IMR-90 (cell line): ENCODE results near the gene PRKAG2. TPM values are rescaled to one million over a fixed set of nuclear protein-coding genes. Genes with fewer than 3 reads are reported as not detected.

Experiments used
- ATAC-seq: fragments of 200-7000 bp; cut with Tn5 transposase; 2 replicates; pipeline ENCODE4 v1.9.1; 2020; ENCODE audit warnings: low read depth, mild to moderate bottlenecking, moderate library complexity
- BruUV-seq: library from RNA; stranded (reverse); fragments of 400-500 nt; replicated peaks from 2 replicates; lab custom pipeline; 2021; lab: Mats Ljungman, UMichigan
- CTCF ChIA-PET: fragments of 300-600 bp; formaldehyde crosslinking; extraction: SDS; loops from one replicate; lab custom pipeline; 2021; ENCODE audit warnings: antibody characterized with exemption; lab: Yijun Ruan, JAX
- POLR2A ChIA-PET: fragments of 300-600 bp; sonication (Branson Sonifier 250); formaldehyde crosslinking; loops from one replicate; lab custom pipeline; 2022; ENCODE audit warnings: antibody characterized with exemption; ENCODE audit not compliant: unreplicated experiment; lab: Charles Lee
- DNase-seq: peaks from one replicate; pipeline ENCODE4 v3.0.0; 2013
- H2AFZ ChIP-seq: replicated peaks from 2 replicates; pipeline ENCODE3; 2013; ENCODE audit warnings: low read length, mild to moderate bottlenecking; ENCODE audit not compliant: poor library complexity
- H2AK5ac ChIP-seq: 2 replicates; pipeline ENCODE4 v1.6.1; 2013; ENCODE audit warnings: low read depth, low read length, inconsistent platforms
- H2AK9ac ChIP-seq: replicated peaks from 2 replicates; pipeline ENCODE3; 2013; ENCODE audit warnings: mild to moderate bottlenecking, low read depth, low read length, moderate library complexity; ENCODE audit not compliant: poor library complexity
- H2BK120ac ChIP-seq: 2 replicates; pipeline ENCODE4 v1.6.1; 2013; ENCODE audit warnings: low read depth, low read length, inconsistent platforms
- H2BK15ac ChIP-seq: 3 replicates; pipeline ENCODE4 v1.6.1; 2013; ENCODE audit warnings: low read depth, low read length, inconsistent platforms
- H2BK20ac ChIP-seq: 2 replicates; pipeline ENCODE4 v1.6.1; 2013; ENCODE audit warnings: low read depth, mild to moderate bottlenecking, inconsistent platforms, low read length, moderate library complexity
- H2BK5ac ChIP-seq: 2 replicates; pipeline ENCODE4 v1.6.1; 2013; ENCODE audit warnings: mild to moderate bottlenecking, low read depth, low read length, inconsistent platforms; ENCODE audit not compliant: poor library complexity, severe bottlenecking
- H3K14ac ChIP-seq: replicated peaks from 2 replicates; pipeline ENCODE4 v1.6.1; 2013; ENCODE audit warnings: low read depth, low read length, inconsistent platforms
- H3K18ac ChIP-seq: 2 replicates; pipeline ENCODE4 v1.6.1; 2013; ENCODE audit warnings: low read depth, low read length, control low read depth
- H3K23ac ChIP-seq: 2 replicates; pipeline ENCODE4 v1.6.1; 2013; ENCODE audit warnings: low read depth, low read length, inconsistent platforms
- H3K27ac ChIP-seq: 2 replicates; pipeline ENCODE4 v1.5.1; 2013; ENCODE audit warnings: mild to moderate bottlenecking, control low read depth, low read length; ENCODE audit not compliant: insufficient read depth
- H3K27me3 ChIP-seq: 2 replicates; pipeline ENCODE4 v1.6.1; 2013; ENCODE audit warnings: low read length; ENCODE audit not compliant: control insufficient read depth, insufficient read depth
- H3K36me3 ChIP-seq: 2 replicates; pipeline ENCODE4 v1.6.1; 2013; ENCODE audit warnings: low read length, mixed read lengths; ENCODE audit not compliant: control insufficient read depth, insufficient read depth
- H3K4ac ChIP-seq: 2 replicates; pipeline ENCODE4 v1.6.1; 2013; ENCODE audit warnings: low read depth, low read length, inconsistent platforms
- H3K4me1 ChIP-seq: 2 replicates; pipeline ENCODE4 v1.6.1; 2013; ENCODE audit warnings: low read length, mixed read lengths; ENCODE audit not compliant: control insufficient read depth, insufficient read depth
- H3K4me2 ChIP-seq: 2 replicates; pipeline ENCODE4 v1.6.1; 2013; ENCODE audit warnings: low read depth, mild to moderate bottlenecking, control low read depth, low read length, moderate library complexity
- H3K4me3 ChIP-seq: 2 replicates; pipeline ENCODE4 v1.5.1; 2013; ENCODE audit warnings: low read depth, mild to moderate bottlenecking, control low read depth, low read length, moderate library complexity; ENCODE audit not compliant: insufficient read depth
- H3K56ac ChIP-seq: 2 replicates; pipeline ENCODE4 v1.6.1; 2013; ENCODE audit warnings: low read length, inconsistent platforms; ENCODE audit not compliant: insufficient read depth; ENCODE audit errors: extremely low read depth
- H3K79me1 ChIP-seq, 2 experiments: 2 replicates each; pipeline ENCODE4 v1.6.1; 2013; ENCODE audit warnings: low read length in 2 of 2, inconsistent platforms in 1 of 2, low read depth in 1 of 2
- H3K9ac ChIP-seq: 2 replicates; pipeline ENCODE4 v1.6.1; 2013; ENCODE audit warnings: low read depth, low read length, control low read depth
- H3K9me1 ChIP-seq: 2 replicates; pipeline ENCODE4 v1.6.1; 2013; ENCODE audit warnings: low read length, inconsistent platforms; ENCODE audit not compliant: insufficient read depth
- H3K9me3 ChIP-seq: 2 replicates; pipeline ENCODE4 v1.6.1; 2013; ENCODE audit warnings: low read length; ENCODE audit not compliant: control insufficient read depth, insufficient read depth
- H4K20me1 ChIP-seq: 2 replicates; pipeline ENCODE4 v1.6.1; 2013; ENCODE audit warnings: low read length, inconsistent platforms; ENCODE audit not compliant: insufficient read depth
- H4K5ac ChIP-seq: 2 replicates; pipeline ENCODE4 v1.6.1; 2013; ENCODE audit warnings: mild to moderate bottlenecking, low read depth, low read length, control low read depth
- H4K8ac ChIP-seq, 2 experiments: 2 replicates each; pipeline ENCODE4 v1.6.1; 2013; ENCODE audit warnings: low read depth in 2 of 2, low read length in 2 of 2, control low read depth in 1 of 2, inconsistent platforms in 1 of 2
- H4K91ac ChIP-seq: 2 replicates; pipeline ENCODE4 v1.6.1; 2013; ENCODE audit warnings: low read depth, low read length, inconsistent platforms; ENCODE audit not compliant: insufficient read depth
- BHLHE40 ChIP-seq: fragments of 150-350 bp; IDR thresholded peaks from 2 replicates; pipeline ENCODE4 v1.6.1; 2016; ENCODE audit warnings: mild to moderate bottlenecking, low read depth, low read length
- CEBPB ChIP-seq: IDR thresholded peaks from 2 replicates; pipeline ENCODE4 v1.6.1; 2012; ENCODE audit warnings: low read depth, low read length, improper control_type of control experiment
- CHD1 ChIP-seq: IDR thresholded peaks from 2 replicates; pipeline ENCODE4 v1.6.1; 2012; ENCODE audit warnings: low read depth, low read length, improper control_type of control experiment
- FOS ChIP-seq: fragments of 150-350 bp; IDR thresholded peaks from 2 replicates; pipeline ENCODE4 v1.6.1; 2016; ENCODE audit warnings: low read depth, low read length
- MAFK ChIP-seq: IDR thresholded peaks from 2 replicates; pipeline ENCODE4 v1.6.1; 2012; ENCODE audit warnings: low read depth, low read length, improper control_type of control experiment
- MAZ ChIP-seq: IDR thresholded peaks from 2 replicates; pipeline ENCODE4 v1.6.1; 2012; ENCODE audit warnings: low read depth, mild to moderate bottlenecking, low read length, improper control_type of control experiment, moderate library complexity, borderline replicate concordance
- MXI1 ChIP-seq: IDR thresholded peaks from 2 replicates; pipeline ENCODE4 v1.6.1; 2012; ENCODE audit warnings: low read depth, mild to moderate bottlenecking, low read length, moderate library complexity, borderline replicate concordance
- NFE2L2 ChIP-seq: fragments of 150-350 bp; IDR thresholded peaks from 2 replicates; pipeline ENCODE4 v1.6.1; 2016; ENCODE audit warnings: low read depth, mild to moderate bottlenecking, low read length
- POLR2A ChIP-seq: IDR thresholded peaks from 2 replicates; pipeline ENCODE4 v1.6.1; 2012; ENCODE audit warnings: mild to moderate bottlenecking, low read depth, low read length
- RAD21 ChIP-seq: IDR thresholded peaks from 2 replicates; pipeline ENCODE4 v1.6.1; 2012; ENCODE audit warnings: low read length, improper control_type of control experiment
- RCOR1 ChIP-seq: IDR thresholded peaks from 2 replicates; pipeline ENCODE4 v1.6.1; 2012; ENCODE audit warnings: mild to moderate bottlenecking, low read length, improper control_type of control experiment; ENCODE audit not compliant: insufficient replicate concordance
- RFX5 ChIP-seq: IDR thresholded peaks from 2 replicates; pipeline ENCODE4 v1.8.0; 2012; ENCODE audit warnings: low read depth, mild to moderate bottlenecking, low read length, moderate library complexity
- SMC3 ChIP-seq: fragments of 150-350 bp; IDR thresholded peaks from 2 replicates; pipeline ENCODE4 v1.6.1; 2016; ENCODE audit warnings: low read depth, mild to moderate bottlenecking, antibody characterized with exemption, low read length, moderate library complexity
- WGBS, 2 experiments: methylation state at CpG; one replicate each; pipeline versions ENCODE4 v1.1.5 to v1.1.7; 2013; ENCODE audit warnings: missing lambda C conversion rate in 2 of 2; ENCODE audit not compliant: insufficient read length in 1 of 2; ENCODE audit errors: extremely low coverage in 2 of 2; 5-methylcytosine and 5-hydroxymethylcytosine counted together
- dilution Hi-C: fragments of 300-500 bp; cut with HindIII; formaldehyde crosslinking; loops from one replicate; pipeline ENCODE4 v1.14.3; 2018; ENCODE audit warnings: low sequenced_read_pairs; ENCODE audit not compliant: unreplicated experiment
- in situ Hi-C: fragments of 300-500 bp; cut with MboI; formaldehyde crosslinking; loops from 3 replicates; pipeline ENCODE4 v1.14.3; 2019; ENCODE audit warnings: low sequenced_read_pairs, inconsistent platforms, mixed read lengths
- intact Hi-C: fragments of 100-400 bp; cut with micrococcal nuclease; formaldehyde crosslinking; loops from 2 replicates; pipeline ENCODE4 v1.10.0; 2022
- polyA plus RNA-seq, 3 experiments: library from polyadenylated mRNA; depleted of rRNA; stranded (reverse); fragments of >200 nt; gene quantifications; 2 replicates each; pipeline ENCODE4 v1.2.3, GENCODE V29; 2012; ENCODE audit warnings: low replicate concordance in 1 of 3
- total RNA-seq: library from RNA; depleted of rRNA; stranded (reverse); fragments of >200 nt; gene quantifications from 2 replicates; pipeline ENCODE4 v1.2.3, GENCODE V29; 2012
- TF ChIP-seq, protein P1 (sequence below): fragments of 150-350 bp; IDR thresholded peaks from 2 replicates; pipeline ENCODE4 v1.6.1; 2016; ENCODE audit warnings: low read depth, mild to moderate bottlenecking, low read length, moderate library complexity, borderline replicate concordance
- TF ChIP-seq, protein P2 (sequence below): conservative IDR thresholded peaks from 2 replicates; pipeline ENCODE4 v1.5.1; 2012; ENCODE audit warnings: mild to moderate bottlenecking, low read depth, low read length, improper control_type of control experiment
- TF ChIP-seq, protein P3 (sequence below): fragments of 150-350 bp; IDR thresholded peaks from 2 replicates; pipeline ENCODE4 v1.6.1; 2017; ENCODE audit warnings: mild to moderate bottlenecking, antibody characterized with exemption, low read length, low read depth

PRKAG2 gene
- total and polyA plus RNA-seq, 2 of the 4 experiments (the other 2 are of a cell fraction) = 15.4 to 21.6 TPM

DNA sequence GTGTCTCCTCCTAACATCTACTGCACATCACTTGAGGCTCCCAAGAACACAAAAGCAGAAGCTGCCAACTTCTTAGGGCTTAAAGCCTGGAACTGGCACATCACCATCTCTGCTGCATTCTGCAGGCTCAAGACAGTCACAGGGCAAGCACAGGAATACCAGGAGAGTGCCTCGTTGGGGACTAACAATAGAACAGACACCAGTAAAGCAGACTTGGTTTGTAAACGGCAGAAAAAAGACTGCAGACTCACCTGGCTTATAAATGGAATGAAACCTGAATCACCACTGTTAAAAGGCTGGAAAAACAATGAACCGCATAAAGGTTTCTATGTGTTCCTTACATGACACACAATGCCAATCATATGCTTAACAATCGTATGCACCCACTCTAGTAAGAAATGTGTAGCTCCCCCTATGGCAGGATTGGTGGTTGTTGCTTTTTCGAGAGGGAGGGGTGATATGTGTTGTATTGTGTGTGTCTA is 370.0 kb downstream of the PRKAG2 start:
- intact Hi-C loops = loop anchor here (5.0 kb wide), 1 partner anchor 115 kb away; no protein-coding TSS in a partner anchor
- no peaks in the 10 kb centered on the region for H3K27me3 ChIP-seq

More for the DNA sequence above, 370.0 kb downstream of the PRKAG2 start:
- Histone ChIP-seq H3K36me3 (no peaks in the 10 kb centered on the region; the same call in 1 of the 2 replicates), H2AK9ac (no peak overlapping the region), H4K20me1 (peaks cover 92% of the 10 kb centered on the region), H2AK5ac (no peak overlapping the region), H3K79me1 (peaks cover 6 to 69% of the 10 kb centered on the region in 2 experiments; a peak in 2 of 4 replicates), H3K9me1 (peaks cover 26% of the 10 kb centered on the region), H3K4me2 (no peak overlapping the region), H2BK120ac (no peak overlapping the region), H3K4ac (no peak overlapping the region), H2BK20ac (no peak overlapping the region), H2BK5ac (no peak overlapping the region), H3K4me1 (peaks cover 26% of the 10 kb centered on the region), H3K4me3 (no peak overlapping the region), H3K14ac (no peak overlapping the region), H3K56ac (no peak overlapping the region), H4K91ac (no peak overlapping the region), H3K27ac (no peak overlapping the region), H3K9ac (no peak overlapping the region), H4K8ac (no peak overlapping the region), H3K18ac (no peak overlapping the region), H3K9me3 (no peaks in the 10 kb centered on the region), H3K23ac (0 out of 2 replicates have a peak overlapping the region, but pooled peaks have one; percentile 44), H2AFZ (no peak overlapping the region), H2BK15ac (no peak overlapping the region), H4K5ac (no peak overlapping the region)
- no peak for DNase-seq
- TF ChIP-seq SMC3 (no peak), CEBPB (no peak), RFX5 (no peak), MAFK (no peak), MAZ (no peak), CHD1 (no peak), FOS (no peak), MXI1 (no peak), NFE2L2 (no peak), BHLHE40 (no peak), RCOR1 (no peak), RAD21 (no peak), POLR2A (no peak)
- TF ChIP-seq, protein P1, sequence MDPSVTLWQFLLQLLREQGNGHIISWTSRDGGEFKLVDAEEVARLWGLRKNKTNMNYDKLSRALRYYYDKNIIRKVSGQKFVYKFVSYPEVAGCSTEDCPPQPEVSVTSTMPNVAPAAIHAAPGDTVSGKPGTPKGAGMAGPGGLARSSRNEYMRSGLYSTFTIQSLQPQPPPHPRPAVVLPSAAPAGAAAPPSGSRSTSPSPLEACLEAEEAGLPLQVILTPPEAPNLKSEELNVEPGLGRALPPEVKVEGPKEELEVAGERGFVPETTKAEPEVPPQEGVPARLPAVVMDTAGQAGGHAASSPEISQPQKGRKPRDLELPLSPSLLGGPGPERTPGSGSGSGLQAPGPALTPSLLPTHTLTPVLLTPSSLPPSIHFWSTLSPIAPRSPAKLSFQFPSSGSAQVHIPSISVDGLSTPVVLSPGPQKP = no peak
- TF ChIP-seq, protein P2, sequence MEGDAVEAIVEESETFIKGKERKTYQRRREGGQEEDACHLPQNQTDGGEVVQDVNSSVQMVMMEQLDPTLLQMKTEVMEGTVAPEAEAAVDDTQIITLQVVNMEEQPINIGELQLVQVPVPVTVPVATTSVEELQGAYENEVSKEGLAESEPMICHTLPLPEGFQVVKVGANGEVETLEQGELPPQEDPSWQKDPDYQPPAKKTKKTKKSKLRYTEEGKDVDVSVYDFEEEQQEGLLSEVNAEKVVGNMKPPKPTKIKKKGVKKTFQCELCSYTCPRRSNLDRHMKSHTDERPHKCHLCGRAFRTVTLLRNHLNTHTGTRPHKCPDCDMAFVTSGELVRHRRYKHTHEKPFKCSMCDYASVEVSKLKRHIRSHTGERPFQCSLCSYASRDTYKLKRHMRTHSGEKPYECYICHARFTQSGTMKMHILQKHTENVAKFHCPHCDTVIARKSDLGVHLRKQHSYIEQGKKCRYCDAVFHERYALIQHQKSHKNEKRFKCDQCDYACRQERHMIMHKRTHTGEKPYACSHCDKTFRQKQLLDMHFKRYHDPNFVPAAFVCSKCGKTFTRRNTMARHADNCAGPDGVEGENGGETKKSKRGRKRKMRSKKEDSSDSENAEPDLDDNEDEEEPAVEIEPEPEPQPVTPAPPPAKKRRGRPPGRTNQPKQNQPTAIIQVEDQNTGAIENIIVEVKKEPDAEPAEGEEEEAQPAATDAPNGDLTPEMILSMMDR = no peak; the same call in 1 of the 2 replicates
- TF ChIP-seq, protein P3, sequence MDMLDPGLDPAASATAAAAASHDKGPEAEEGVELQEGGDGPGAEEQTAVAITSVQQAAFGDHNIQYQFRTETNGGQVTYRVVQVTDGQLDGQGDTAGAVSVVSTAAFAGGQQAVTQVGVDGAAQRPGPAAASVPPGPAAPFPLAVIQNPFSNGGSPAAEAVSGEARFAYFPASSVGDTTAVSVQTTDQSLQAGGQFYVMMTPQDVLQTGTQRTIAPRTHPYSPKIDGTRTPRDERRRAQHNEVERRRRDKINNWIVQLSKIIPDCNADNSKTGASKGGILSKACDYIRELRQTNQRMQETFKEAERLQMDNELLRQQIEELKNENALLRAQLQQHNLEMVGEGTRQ = no peak
- BruUV-seq = no TSS peak
- POLR2A ChIA-PET = no interaction called here
- in situ Hi-C loops = no loop called here
- WGBS, 2 experiments = 47% methylated on average over 2 of the region's 5 CpGs; no CpG with 5 or more reads in 1 of the 2 experiments
- CTCF ChIA-PET = no interaction called here
- dilution Hi-C loops = no loop called here
- no peak for ATAC-seq
